GM12878 (cell line): ENCODE measurements around the gene HIVEP3.

Experiments
- CEBPB ChIP-seq, 2 experiments: fragments of 150-350 bp in 1 of 2; IDR thresholded peaks; 2 replicates each; pipeline ENCODE4 v1.6.1; 2012 to 2014; ENCODE audit warnings: low read depth in 2 of 2, low read length in 2 of 2, borderline replicate concordance in 1 of 2, inconsistent platforms in 1 of 2
- CTCF ChIP-seq, 3 experiments: IDR thresholded peaks in 2 of 3; conservative IDR thresholded peaks in 1 of 3; 2 replicates each; pipeline ENCODE4 v1.5.1; 2011; ENCODE audit warnings: low read depth in 3 of 3, low read length in 3 of 3, mild to moderate bottlenecking in 3 of 3, control low read depth in 2 of 3, moderate library complexity in 2 of 3, inconsistent platforms in 1 of 3, mixed read lengths in 1 of 3; ENCODE audit not compliant: control insufficient read depth in 2 of 3, insufficient read depth in 1 of 3; ENCODE audit errors: extremely low read depth in 1 of 3
- ELK1 ChIP-seq: IDR thresholded peaks from 2 replicates; pipeline ENCODE4 v1.6.1; 2012; ENCODE audit warnings: low read depth, low read length, improper control_type of control experiment
- EZH2 ChIP-seq: IDR thresholded peaks from 2 replicates; pipeline ENCODE4 v1.6.1; 2012; ENCODE audit warnings: low read depth, mild to moderate bottlenecking, control low read depth, inconsistent platforms, low read length, borderline replicate concordance; ENCODE audit not compliant: control insufficient read depth
- MXI1 ChIP-seq: fragments of 150-350 bp; IDR thresholded peaks from 2 replicates; pipeline ENCODE4 v1.6.1; 2011; ENCODE audit warnings: low read depth, mild to moderate bottlenecking, inconsistent platforms, low read length, improper control_type of control experiment
- POLR2A ChIP-seq: IDR thresholded peaks from 2 replicates; pipeline ENCODE4 v1.6.1; 2011; ENCODE audit warnings: low read depth, mild to moderate bottlenecking, low read length
- RFX5 ChIP-seq: IDR thresholded peaks from 2 replicates; pipeline ENCODE4 v1.6.1; 2011; ENCODE audit warnings: low read depth, low read length, improper control_type of control experiment
- SMC3 ChIP-seq: IDR thresholded peaks from 2 replicates; pipeline ENCODE4 v1.6.1; 2011; ENCODE audit warnings: low read length, improper control_type of control experiment, borderline replicate concordance
- SP1 ChIP-seq: IDR thresholded peaks from one replicate; pipeline ENCODE4 v1.6.1; 2011; ENCODE audit warnings: low read depth, low read length
- SREBF2 ChIP-seq: IDR thresholded peaks from 2 replicates; pipeline ENCODE4 v1.6.1; 2012; ENCODE audit warnings: mild to moderate bottlenecking, low read length
- TAF1 ChIP-seq: IDR thresholded peaks from 2 replicates; pipeline ENCODE4 v1.6.1; 2011; ENCODE audit warnings: mild to moderate bottlenecking, low read depth, low read length, borderline replicate concordance
- ZNF274 ChIP-seq: IDR thresholded peaks from one replicate; pipeline ENCODE4 v1.8.0; 2011; ENCODE audit not compliant: insufficient read length, insufficient read depth

GRCh38 chr1:41718497-41718896, 200.2 kb downstream of the HIVEP3 start:
- TF ChIP-seq CTCF (IDR thresholded peaks at IDR 0.05 in 2 of 3, conservative IDR thresholded peaks at IDR 0.05 in 1 of 3; ENCODE audit: control insufficient read depth in 2 of 3, extremely low read depth in 1 of 3, insufficient read depth in 1 of 3, low read depth in 3 of 3, low read length in 3 of 3) (no peak), ZNF274 (no peak), EZH2 (no peak), SMC3 (no peak), RFX5 (no peak), SP1 (no peak), CEBPB (IDR thresholded peaks at IDR 0.05; ENCODE audit: borderline replicate concordance in 1 of 2, low read depth in 2 of 2, low read length in 2 of 2) (no peak), ELK1 (no peak), MXI1 (no peak), TAF1 (no peak), POLR2A (no peak), SREBF2 (no peak)
